Kidney epithelial cell (primary cell): ENCODE results near the gene ZDHHC11. TPM values are rescaled to one million over a fixed set of nuclear protein-coding genes. Genes with fewer than 3 reads are reported as not detected.
"Not testable (repeated sequence)": the region's sequence is repeated elsewhere in the genome, so short reads cannot be mapped to it uniquely, and the experiment has no call there.

Experiments used
- DNase-seq: peaks from one replicate; pipeline ENCODE4 v3.0.0-alpha.2; 2010; ENCODE audit warnings: low read depth
- H3K27me3 ChIP-seq: 2 replicates; pipeline ENCODE4 v1.6.0; 2011; ENCODE audit warnings: low read length; ENCODE audit not compliant: control insufficient read depth, insufficient read depth
- H3K36me3 ChIP-seq: 2 replicates; pipeline ENCODE4 v1.5.1; 2011; ENCODE audit warnings: low read length; ENCODE audit not compliant: control insufficient read depth, insufficient read depth
- H3K4me3 ChIP-seq: 2 replicates; pipeline ENCODE4 v1.5.1; 2011; ENCODE audit warnings: low read depth, mild to moderate bottlenecking, control low read depth, low read length
- total RNA-seq: library from RNA; depleted of rRNA; stranded (reverse); fragments of >200 nt; gene quantifications from 2 replicates; pipeline ENCODE4 v1.2.3, GENCODE V29; 2015
- TF ChIP-seq, protein P1 (sequence below): IDR thresholded peaks from 2 replicates; pipeline ENCODE4 v1.5.1; 2011; ENCODE audit warnings: mild to moderate bottlenecking, moderate library complexity, low read length, control low read depth, inconsistent platforms; ENCODE audit not compliant: insufficient read depth, poor library complexity, severe bottlenecking

The ZDHHC11 gene
- total RNA-seq, 1 donor from 2014 or later = 1.3 TPM

DNA sequence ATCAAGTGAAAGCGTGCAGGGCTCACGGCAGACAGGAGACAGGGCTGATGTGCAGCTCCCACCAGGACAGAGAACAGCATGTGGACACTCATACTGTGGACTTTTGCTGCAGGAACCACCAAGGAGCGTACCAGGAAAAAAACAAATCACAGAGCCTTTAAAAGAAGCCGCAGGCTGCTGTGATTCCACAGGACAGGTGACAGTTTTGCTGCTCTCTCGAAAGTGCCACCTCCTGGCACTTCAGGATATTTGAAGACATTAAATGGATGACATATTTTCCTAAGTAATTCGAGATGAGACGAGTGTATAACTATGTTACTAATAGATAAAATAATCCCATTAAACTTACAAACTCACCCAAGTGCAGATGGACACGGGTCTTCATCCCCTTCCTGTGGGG lies 29.3 kb downstream of the ZDHHC11 start:
- DNase-seq = no peak
- Histone ChIP-seq H3K4me3 (no peak overlapping the region), H3K27me3 (no peaks in the 10 kb centered on the region), H3K36me3 (no peaks in the 10 kb centered on the region)
- TF ChIP-seq, protein P1, sequence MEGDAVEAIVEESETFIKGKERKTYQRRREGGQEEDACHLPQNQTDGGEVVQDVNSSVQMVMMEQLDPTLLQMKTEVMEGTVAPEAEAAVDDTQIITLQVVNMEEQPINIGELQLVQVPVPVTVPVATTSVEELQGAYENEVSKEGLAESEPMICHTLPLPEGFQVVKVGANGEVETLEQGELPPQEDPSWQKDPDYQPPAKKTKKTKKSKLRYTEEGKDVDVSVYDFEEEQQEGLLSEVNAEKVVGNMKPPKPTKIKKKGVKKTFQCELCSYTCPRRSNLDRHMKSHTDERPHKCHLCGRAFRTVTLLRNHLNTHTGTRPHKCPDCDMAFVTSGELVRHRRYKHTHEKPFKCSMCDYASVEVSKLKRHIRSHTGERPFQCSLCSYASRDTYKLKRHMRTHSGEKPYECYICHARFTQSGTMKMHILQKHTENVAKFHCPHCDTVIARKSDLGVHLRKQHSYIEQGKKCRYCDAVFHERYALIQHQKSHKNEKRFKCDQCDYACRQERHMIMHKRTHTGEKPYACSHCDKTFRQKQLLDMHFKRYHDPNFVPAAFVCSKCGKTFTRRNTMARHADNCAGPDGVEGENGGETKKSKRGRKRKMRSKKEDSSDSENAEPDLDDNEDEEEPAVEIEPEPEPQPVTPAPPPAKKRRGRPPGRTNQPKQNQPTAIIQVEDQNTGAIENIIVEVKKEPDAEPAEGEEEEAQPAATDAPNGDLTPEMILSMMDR = no peak

DNA sequence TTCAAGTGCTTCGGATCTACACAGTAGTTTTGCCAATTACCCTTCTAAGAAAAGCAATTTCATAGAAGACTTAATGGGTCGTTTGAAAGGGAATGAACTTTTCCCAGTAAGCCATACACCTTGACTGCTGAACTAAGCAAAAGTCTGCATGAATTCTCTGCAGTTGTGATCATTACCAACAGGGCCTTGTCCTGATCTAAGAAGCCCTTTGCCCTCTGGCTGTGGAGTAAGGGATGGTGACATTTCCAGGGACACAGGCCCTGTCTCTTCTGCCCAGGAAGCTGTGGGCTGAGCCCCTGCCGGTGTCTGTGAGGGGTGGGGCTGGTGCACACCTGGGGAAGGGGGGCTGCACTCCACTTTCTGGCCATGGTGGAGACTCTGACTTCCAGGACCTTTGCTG lies 30.5 kb downstream of the ZDHHC11 start:
- no peaks in the 10 kb centered on the region for H3K36me3 ChIP-seq
- DNase-seq = no peak
- H3K27me3 ChIP-seq = no peaks in the 10 kb centered on the region
- no peak overlapping the region for H3K4me3 ChIP-seq
- TF ChIP-seq, protein P1 = no peak

DNA sequence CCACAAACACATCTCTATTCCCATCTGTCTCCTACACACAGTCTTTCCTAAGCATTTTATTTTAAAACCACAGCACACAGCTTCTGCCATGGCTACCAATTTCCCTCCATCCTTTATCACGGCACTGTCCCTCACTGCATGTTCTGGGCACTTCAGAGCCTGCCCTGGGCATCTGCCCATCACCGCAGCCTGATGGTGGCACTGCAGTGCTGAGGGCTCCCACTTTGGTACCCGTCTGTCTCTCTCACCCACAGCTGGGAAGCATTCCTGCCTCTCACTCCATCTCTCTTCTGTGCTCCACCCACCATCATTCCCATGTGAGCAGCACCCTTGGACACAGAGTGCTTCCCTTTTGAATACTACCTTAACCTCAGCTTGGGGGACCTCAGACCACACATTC lies 31.7 kb downstream of the ZDHHC11 start:
- DNase-seq = no peak
- H3K27me3 ChIP-seq = no peaks in the 10 kb centered on the region
- H3K36me3 ChIP-seq = no peaks in the 10 kb centered on the region
- TF ChIP-seq, protein P1 = no peak
- no peak overlapping the region for H3K4me3 ChIP-seq

DNA sequence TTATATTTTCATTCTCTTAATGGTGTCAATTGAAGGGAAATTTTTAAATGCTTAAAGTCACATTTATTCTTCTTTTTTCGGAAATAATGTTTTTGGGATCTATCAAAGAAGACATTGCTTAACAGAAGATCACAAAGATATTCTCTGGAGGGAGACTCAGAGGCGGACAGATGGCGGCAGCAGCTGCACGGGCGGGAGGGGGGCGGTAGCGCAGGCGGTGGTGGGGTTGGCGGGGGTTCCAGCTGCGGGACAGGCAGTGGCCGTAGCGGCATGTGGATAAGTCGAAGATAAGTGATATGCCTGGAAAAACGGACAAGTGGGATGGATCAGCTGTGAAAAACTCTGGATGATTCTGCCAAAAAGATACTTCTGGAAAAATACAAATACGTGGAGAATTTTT lies 34.6 kb downstream of the ZDHHC11 start:
- TF ChIP-seq, protein P1 = no peak
- Histone ChIP-seq H3K36me3 (no peaks in the 10 kb centered on the region), H3K4me3 (no peak overlapping the region), H3K27me3 (no peaks in the 10 kb centered on the region)
- DNase-seq = no peak

DNA sequence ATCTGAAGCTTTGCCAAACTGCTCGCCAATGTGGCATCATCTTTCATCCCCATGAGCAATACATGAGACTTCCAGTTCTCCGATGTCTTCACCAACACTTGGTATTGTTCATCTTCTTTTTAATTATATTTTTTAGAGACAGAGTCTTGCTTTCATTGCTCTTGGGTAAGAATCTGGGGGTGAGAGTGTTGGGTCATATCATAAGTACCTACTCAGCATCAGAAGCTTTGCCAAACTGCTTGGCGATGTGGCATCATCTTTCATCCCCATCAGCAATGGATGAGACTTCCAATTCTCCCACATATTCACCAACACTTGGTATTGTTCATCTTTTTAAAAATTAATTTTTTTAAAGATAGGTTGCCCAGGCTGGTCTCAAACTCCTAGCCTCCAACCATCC lies 35.3 kb downstream of the ZDHHC11 start:
- no peak for DNase-seq
- TF ChIP-seq, protein P1 = no peak
- Histone ChIP-seq H3K36me3 (no peaks in the 10 kb centered on the region), H3K4me3 (no peak overlapping the region), H3K27me3 (no peaks in the 10 kb centered on the region)

DNA sequence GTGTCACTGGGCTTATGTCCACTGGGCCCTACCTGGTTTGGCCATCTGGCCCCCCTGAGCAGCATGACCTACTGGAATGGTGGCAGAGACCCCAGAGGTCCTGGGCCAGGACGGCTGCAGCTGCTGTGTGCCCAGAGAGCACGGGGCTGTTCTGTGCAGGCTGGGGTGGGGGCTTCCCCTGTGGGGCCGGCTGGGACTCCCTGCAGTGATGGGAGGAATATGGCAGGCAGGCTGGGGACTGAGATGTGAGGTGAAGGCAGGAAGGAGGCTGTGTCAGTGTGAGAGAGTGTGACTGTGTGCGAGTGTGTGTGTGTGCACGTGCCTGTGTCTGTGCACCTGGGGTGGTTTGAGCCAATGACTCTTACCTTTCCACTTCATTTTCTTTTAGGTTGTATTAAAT lies 37.2 kb downstream of the ZDHHC11 start:
- H3K27me3 ChIP-seq, DNase-seq, H3K4me3 ChIP-seq, H3K36me3 ChIP-seq: not testable (repeated sequence)

DNA sequence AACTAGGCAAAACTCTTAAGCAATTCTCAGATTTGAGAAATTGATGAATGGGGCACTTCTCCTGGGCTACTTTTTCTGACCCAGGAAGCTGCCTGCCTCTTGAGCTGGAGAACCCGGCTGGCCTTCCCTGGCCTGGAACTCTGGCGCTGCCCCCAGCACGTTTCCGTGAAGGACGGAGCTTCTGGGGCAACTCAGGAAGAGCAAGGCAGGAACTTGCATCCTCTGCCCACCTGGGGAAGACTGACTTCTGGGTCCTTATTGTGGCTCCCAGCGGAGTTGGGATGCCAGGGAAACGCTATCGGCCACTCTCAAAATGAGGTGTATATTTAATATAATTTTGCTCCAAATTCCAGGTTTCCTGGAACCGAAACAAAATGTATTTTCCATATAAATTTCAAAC lies 39.4 kb downstream of the ZDHHC11 start:
- not testable (repeated sequence) for H3K4me3 ChIP-seq, H3K27me3 ChIP-seq, DNase-seq, H3K36me3 ChIP-seq

DNA sequence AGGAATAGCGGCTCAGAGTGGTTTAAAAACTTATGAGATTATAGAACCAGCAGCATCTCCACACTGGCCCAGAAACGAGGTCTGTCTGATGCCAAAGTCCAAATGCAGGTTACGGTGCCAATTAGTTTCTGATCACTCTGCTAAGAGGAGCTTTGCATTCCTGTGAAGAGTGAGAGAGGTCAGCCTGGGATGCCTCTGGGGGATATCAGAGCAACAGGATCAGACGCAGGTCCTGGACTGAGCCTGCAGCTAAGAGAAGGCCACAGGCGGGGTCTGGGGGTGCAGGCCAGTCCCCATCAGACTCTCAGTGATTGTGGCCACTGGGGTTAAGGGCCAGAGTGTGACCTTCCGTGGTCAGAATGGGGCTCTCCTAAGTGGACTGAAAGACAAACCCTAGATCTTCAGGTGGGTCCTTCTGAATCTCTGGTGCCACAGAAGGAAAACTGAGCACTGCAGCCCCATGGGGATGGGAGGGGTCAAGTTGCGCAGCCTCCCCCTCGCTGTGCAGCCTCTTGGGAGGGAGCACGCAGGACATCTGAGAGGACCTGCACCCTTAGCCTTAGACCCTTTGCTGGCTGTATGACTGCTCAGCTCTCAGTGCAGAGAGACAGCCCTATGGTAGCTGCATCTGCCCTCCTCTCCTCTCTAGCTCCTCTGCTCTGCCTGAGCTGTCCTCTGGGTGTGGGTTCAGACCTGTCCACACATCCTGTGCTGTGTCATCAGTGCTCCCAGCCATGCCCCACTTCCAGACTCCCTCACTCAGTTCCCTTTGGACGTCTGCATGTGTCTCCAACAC lies 42.9 kb downstream of the ZDHHC11 start:
- not testable (repeated sequence) for H3K4me3 ChIP-seq, H3K27me3 ChIP-seq, DNase-seq, H3K36me3 ChIP-seq
